GM08714 (cell line): Measurements from ENCODE around the gene E2F7.

Source experiments
- H3K4me3 ChIP-seq: fragments of 200-500 bp; sonication (Bioruptor generic); 2 replicates; pipeline ENCODE4 v1.5.1; 2014; ENCODE audit warnings: mild to moderate bottlenecking, low read length, inconsistent platforms
- ZNF274 ChIP-seq: IDR thresholded peaks from 2 replicates; pipeline ENCODE4 v1.6.1; 2012; ENCODE audit warnings: mild to moderate bottlenecking, low read depth, low read length

The E2F7 gene

DNA sequence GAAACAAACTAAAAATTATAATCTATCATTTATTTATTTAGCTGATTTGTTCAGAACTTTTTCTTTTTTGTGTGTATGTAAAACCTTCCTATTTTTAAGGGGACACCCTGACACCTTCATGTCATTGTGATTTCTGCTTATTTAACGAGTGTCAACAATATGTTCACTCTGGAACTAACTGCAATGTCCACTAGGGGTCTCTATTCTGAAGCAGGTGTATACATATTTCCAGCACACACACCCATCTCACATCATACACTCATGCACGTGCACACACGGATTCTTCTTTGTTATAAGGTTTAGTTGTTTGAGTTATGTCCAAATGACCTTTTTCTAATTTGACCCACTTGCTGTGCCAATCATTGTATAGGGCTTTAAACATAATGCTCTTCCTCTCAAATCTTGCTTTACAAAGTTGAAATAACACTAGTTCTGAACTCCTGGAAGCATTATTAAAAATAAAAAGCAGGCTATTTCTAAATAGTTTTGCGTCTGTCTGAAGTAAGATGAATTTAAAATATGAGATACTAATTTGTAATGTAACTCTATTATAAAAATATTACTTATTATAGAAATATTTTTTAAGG lies 15.5 kb downstream of the E2F7 start:
- no peak overlapping the region for H3K4me3 ChIP-seq
- TF ChIP-seq ZNF274, result no peak

- no peak overlapping the region for H3K4me3 ChIP-seq
- no peak for TF ChIP-seq ZNF274
Measured at GRCh38 chr12:77047341-77048109, 17.8 kb downstream of the E2F7 start.

- TF ChIP-seq ZNF274, result no peak
- no peak overlapping the region for H3K4me3 ChIP-seq
Measured at GRCh38 chr12:77046468-77046867, 18.9 kb downstream of the E2F7 start.

DNA sequence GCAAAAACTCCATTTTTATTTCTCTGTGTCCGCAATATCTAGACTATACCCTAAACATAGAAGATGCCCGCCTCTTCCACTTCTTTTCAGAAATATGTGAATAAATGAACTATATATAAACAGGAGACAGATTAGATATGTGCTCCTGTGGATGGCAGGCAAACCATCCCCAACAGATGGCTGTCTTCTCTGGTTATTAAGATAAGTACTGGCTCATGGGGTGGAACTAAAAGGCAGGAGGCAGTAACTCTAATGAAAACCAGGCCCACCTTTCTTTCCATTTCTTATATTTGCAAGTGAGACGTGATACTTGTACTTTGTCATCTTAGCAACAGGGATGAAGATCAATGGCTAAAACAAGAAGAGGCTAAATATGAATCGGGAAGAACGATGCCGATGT lies 20.2 kb downstream of the E2F7 start:
- TF ChIP-seq ZNF274, result no peak
- no peak overlapping the region for H3K4me3 ChIP-seq

DNA sequence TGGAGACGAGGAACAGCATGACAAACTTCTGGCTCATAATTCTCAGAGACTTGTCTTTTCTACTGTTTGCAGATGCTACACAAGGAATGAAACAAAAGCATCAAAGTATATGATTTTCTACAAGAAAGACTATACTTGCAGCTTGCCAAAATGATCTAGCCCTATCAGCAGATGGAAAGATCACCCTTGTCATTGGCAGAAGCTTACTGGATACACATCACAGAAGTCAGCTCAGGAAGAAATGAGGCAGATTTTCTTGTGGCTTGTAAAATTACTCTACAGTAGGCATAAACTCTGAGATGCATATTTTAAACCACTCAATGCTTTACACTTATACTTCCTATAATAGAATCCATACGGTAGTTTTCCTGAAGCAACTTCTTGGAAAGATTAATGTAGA lies 20.6 kb downstream of the E2F7 start:
- no peak overlapping the region for H3K4me3 ChIP-seq
- no peak for TF ChIP-seq ZNF274

DNA sequence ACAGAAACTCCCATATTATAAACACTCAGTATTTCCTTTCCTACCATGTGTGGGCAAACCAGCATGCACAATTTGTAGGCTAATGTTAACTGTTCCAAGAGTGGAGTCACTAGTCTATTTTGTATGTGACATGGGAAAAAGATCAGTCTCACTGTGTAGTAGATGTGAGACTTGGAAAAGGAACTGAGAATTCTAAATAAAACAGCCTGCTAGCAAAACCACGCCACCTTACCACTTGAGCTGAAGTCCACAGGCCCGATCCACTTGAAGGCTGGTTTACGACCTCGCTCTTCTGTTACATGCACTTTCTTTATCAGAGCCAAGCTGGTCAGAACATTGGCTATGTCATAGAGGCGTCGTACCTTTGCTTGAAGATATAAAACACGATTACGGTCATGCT lies 22.5 kb downstream of the E2F7 start:
- no peak overlapping the region for H3K4me3 ChIP-seq
- TF ChIP-seq ZNF274, result no peak

DNA sequence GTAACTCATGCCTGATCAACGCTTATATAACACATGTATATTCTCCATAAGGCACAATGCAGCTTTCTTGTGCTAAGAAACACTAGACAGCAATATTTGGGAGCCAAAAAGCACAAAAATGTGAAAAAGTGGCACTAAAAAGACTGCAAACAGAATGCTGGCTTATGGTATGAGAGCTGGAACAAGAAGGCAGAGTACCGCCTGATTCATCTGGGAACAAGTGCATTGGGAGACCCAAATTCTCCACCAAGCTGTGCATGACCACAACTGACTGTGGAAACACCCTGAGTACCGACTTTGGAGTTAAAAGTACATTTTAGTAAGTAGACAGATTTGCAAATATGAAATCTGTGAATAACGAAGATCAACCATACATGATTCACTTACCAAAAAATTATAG lies 25.1 kb downstream of the E2F7 start:
- H3K4me3 ChIP-seq, result no peak overlapping the region
- TF ChIP-seq ZNF274, result no peak

GRCh38 chr12:77035226-77035625 lies 30.1 kb downstream of the E2F7 start:
- TF ChIP-seq ZNF274, result no peak
- no peak overlapping the region for H3K4me3 ChIP-seq

GRCh38 chr12:77033658-77034536 lies 31.5 kb downstream of the E2F7 start:
- no peak overlapping the region for H3K4me3 ChIP-seq
- TF ChIP-seq ZNF274, result no peak

DNA sequence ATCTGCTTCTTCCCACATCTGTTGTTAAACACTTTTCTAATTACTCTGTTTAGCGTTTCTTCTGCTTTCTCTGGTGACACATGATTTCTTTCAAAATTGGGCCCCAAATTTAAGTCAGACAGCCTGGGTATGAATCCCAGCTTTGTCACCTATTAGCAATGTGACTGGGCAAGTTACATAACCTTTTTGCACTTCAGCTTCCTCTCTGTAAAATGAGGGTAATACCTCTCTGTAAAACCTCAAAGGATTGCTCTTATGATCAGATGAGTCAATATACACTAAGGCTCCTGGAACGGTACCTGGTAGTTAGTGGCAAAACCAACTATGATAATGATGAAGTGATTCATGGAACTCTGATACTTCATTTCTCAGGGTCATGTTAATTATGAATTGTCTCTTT lies 33.0 kb downstream of the E2F7 start:
- no peak overlapping the region for H3K4me3 ChIP-seq
- TF ChIP-seq ZNF274, result no peak

GRCh38 chr12:77031745-77032144 lies 33.6 kb downstream of the E2F7 start:
- no peak overlapping the region for H3K4me3 ChIP-seq
- TF ChIP-seq ZNF274, result no peak

GRCh38 chr12:77025782-77026314 lies 39.5 kb downstream of the E2F7 start:
- no peak for TF ChIP-seq ZNF274
- no peak overlapping the region for H3K4me3 ChIP-seq

- TF ChIP-seq ZNF274, result no peak
- no peak overlapping the region for H3K4me3 ChIP-seq
Measured at GRCh38 chr12:77023501-77023900, 41.9 kb downstream of the E2F7 start.

GRCh38 chr12:77019920-77020319 lies 45.4 kb downstream of the E2F7 start:
- no peak for TF ChIP-seq ZNF274
- H3K4me3 ChIP-seq, result no peak overlapping the region

DNA sequence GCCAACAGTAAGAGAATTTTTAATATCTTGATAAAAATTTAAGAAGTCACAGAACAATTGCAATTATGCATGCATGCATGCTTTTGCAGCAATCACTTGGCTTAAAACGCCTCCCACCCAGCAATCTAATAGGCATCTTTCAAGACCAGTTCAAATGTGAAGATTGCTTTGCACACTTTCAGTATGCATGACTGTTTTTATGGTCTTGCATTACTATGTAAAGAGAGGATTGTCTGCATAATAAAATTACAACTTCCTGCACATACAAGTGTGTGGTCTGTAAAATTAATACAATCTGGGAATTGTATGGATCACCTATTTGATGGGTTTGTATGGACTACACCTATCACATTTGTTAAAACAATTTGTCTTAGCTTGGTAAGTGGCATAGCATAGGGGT lies 48.8 kb downstream of the E2F7 start:
- no peak for TF ChIP-seq ZNF274
- H3K4me3 ChIP-seq, result no peak overlapping the region

GRCh38 chr12:77013091-77013490 lies 52.3 kb downstream of the E2F7 start:
- TF ChIP-seq ZNF274, result no peak
- H3K4me3 ChIP-seq, result no peak overlapping the region
